ENCODE results near the gene NEMP1.
"Not testable (repeated sequence)": the region's sequence is repeated elsewhere in the genome, so short reads cannot be mapped to it uniquely, and the experiment has no call there.

The NEMP1 gene

GRCh38 chr12:57053146-57053545, 25.4 kb downstream of the NEMP1 start:
- DNase-seq = not testable (repeated sequence)

GRCh38 chr12:57051011-57051410, 27.6 kb downstream of the NEMP1 start:
- DNase-seq = no peak

GRCh38 chr12:57049890-57050289, 28.7 kb downstream of the NEMP1 start, which contains the start of gene MYO1A:
TSS of gene MYO1A (minus strand) at chr12:57050129. CDS start at chr12:57048323, 1,806 bp downstream.
- no peak for DNase-seq

GRCh38 chr12:57049119-57049446, 29.5 kb downstream of the NEMP1 start:
- no peak for DNase-seq

- no peak for DNase-seq
These were observed 30.0 kb downstream of the NEMP1 start for GRCh38 chr12:57048423-57049118.

- no peak for DNase-seq
These were observed 30.6 kb downstream of the NEMP1 start for GRCh38 chr12:57047981-57048380.

- peak; percentile 66 for DNase-seq
These were observed 31.4 kb downstream of the NEMP1 start for GRCh38 chr12:57046947-57047890.

GRCh38 chr12:57046086-57046791, 32.4 kb downstream of the NEMP1 start:
- no peak for DNase-seq

GRCh38 chr12:57044889-57045288, 33.7 kb downstream of the NEMP1 start:
- no peak for DNase-seq

GRCh38 chr12:57044468-57044867, 34.1 kb downstream of the NEMP1 start:
- no peak for DNase-seq

GRCh38 chr12:57042695-57043094, 35.9 kb downstream of the NEMP1 start:
- DNase-seq = no peak

GRCh38 chr12:57040750-57041149, 37.8 kb downstream of the NEMP1 start:
- no peak for DNase-seq

GRCh38 chr12:57040211-57040610, 38.4 kb downstream of the NEMP1 start:
- DNase-seq = no peak

- DNase-seq = no peak
These were observed 39.4 kb downstream of the NEMP1 start for GRCh38 chr12:57039016-57039798.

- DNase-seq = no peak
These were observed 41.3 kb downstream of the NEMP1 start for GRCh38 chr12:57037264-57037663.

- DNase-seq = no peak
These were observed 45.2 kb downstream of the NEMP1 start for GRCh38 chr12:57033431-57033830.

GRCh38 chr12:57031789-57032188, 46.8 kb downstream of the NEMP1 start:
- no peak for DNase-seq

GRCh38 chr12:57031138-57031725, 47.4 kb downstream of the NEMP1 start:
- DNase-seq = no peak

GRCh38 chr12:57029457-57029856, 49.1 kb downstream of the NEMP1 start:
- DNase-seq = no peak

- no peak for DNase-seq
These were observed 50.8 kb downstream of the NEMP1 start for GRCh38 chr12:57027805-57028153.

GRCh38 chr12:57027011-57027804, 51.4 kb downstream of the NEMP1 start:
- DNase-seq = no peak
